ENCODE data around the gene TNXB.
"Not testable (repeated sequence)": the region's sequence is repeated elsewhere in the genome, so short reads cannot be mapped to it uniquely, and the experiment has no call there.

The TNXB gene

DNA sequence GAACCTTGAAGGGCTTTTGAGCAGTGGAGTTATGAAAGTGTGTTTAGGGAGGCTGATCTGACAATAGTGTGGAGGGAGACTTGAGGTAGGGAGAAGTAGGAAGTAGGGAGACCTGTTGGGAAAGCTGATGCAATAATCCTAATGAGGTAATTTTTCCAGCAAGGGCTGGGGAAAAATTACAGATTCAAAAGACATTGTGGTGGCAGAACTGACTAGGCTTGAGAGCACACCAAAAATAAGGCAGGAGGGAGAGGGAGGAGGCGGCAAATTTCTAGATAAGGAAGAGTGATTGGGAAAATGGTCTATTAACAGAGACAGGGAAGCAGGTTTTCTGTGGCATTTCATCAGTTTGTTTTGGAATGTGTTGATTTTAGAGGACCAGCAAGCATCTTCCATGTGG lies 37.1 kb upstream of the TNXB start:
- no peak for DNase-seq

DNA sequence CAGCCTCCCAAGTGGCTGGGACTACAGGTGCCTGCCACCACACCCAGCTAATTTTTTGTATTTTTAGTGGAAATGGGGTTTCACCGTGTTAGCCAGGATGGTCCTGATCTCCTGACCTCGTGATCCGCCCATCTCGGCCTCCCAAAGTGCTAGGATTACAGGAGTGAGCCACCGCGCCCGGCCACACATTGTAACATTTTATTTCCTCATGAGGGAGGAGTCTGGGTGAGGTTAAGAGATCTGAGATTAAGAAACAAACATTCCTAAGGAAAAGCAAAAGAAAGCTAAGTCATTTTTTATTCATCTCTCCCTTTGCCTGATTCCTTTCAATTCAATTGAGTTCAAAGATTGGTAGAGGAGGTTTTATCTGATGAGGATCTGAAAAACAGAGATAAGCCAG lies 35.1 kb upstream of the TNXB start:
- not testable (repeated sequence) for DNase-seq

DNA sequence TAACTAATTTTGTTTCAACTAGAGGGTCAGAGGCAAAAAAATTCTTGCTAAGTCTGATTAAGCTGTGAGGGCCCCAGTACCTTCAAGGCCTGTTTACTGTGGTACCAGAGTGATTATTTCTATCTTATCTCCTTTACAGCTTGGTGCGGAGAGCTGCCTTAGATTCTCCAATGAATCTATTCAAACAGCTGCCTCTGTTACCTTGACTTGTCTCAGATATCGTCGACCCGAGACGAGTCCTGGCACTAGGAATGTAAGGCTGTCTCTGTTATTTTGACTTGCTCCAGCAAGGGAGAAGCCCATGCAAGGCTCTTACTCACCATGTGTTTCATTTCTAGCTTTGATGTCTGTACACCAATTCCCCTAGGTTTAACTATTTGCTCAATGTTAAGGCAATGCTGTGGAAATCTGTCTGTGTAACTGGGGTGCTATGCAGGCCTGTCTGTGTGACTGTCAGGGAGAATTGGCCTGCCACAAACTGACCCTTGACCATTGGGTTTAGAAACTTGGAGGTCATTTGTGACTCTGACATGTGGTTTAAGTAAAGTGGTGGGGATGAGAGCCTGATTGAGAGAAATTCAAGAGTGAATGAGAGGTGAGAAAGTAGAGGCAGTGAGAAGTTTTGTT lies 31.4 kb upstream of the TNXB start:
- DNase-seq, result no peak

DNA sequence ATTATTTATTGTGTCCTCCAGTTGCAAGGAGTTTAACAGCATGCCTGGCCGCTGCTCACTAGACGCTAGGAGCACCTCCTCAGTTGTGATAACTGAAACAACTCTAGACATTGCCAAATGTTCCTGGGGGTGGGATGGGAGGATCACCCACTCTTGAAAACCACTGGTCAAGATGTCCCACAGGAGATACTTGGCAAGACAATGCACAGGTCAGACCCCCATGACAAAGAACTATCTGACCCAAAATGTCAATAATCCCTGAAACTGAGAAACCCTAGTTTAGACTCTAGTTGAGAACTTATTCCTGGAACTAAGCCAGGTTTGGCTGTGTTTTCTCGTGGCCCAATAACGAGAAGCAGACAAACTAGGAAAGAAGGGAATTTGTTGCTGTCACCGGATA lies 30.5 kb upstream of the TNXB start:
- DNase-seq, result no peak

DNA sequence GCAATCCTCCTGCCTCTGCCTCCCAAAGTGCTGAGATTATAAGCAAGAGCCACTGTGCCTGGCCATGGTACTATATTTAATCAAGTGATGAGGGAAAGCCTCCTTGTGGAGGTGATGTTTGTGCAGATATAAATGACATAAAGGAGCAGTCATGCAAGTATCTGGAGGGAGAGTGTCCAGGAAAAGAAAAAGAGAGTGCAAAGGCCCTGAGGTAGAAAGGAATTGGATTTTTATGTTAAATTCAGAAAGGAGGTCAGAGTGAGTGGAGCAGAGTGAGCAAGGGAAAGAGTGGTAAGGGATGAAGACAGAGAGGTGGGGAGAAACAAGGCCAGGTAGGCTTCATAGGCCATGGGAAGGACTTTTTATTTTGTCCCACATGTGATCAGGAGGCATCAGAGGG lies 28.3 kb upstream of the TNXB start:
- no peak for DNase-seq

DNA sequence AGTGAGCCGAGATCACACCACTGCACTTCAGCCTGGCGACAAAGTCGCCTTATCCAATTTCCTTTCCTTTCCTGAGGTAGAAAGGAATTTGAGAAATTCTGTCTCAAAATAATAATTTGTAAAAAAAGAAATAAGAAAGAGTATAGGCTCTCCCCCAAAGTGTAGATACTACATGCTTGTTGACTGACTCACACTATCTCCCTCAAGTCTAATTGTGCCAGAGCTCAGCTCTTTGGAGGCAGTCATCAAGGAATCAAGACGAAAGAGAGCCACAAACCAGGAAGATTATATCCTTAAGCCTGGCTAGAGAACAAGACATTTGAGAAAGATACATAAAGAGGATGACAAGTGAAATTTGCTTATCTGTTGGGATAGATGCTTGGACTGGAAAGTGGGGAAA lies 24.6 kb upstream of the TNXB start:
- DNase-seq, result no peak

DNA sequence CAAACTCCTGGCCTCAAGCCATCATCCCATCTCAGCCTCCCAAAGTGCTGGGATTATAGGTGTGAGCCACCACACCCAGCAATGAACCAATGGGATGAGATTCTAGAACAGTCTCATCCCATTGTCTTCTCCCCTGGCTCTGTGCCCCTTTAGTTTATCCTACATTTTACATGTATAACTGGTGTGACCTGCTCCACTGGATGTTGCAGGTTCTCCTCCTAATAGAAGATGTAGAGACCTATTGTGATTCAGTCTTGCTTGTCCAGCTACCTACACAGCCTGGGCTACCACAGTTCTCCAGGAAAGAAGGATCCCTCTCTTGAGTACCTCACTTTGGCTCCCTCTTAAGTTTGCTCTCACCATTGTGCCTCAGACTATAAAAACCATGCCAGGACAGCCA lies 23.0 kb upstream of the TNXB start:
- no peak for DNase-seq

DNA sequence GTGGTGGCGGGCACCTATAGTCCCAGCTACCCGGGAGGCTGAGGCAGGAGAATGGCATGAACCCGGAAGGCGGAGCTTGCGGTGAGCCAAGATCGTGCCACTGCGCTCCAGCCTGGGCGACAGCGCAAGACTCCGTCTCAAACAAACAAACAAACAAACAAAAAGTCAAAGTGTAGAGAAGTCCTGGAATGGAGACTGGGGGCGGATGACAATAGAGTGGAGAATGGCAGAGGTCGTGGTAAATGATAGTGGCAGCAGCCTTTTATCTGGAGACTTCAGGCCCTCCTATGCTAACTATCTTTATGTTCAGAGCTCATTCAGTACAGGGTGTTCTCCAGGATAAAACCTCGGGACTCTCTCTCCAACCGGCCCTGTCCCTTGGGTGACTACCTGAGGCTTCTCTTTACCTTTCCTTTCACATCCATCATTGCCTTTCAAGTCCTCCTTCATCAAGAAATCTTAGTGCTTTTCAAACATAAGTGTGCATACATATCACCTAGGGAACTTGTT lies 22.4 kb upstream of the TNXB start:
- no peak for DNase-seq

DNA sequence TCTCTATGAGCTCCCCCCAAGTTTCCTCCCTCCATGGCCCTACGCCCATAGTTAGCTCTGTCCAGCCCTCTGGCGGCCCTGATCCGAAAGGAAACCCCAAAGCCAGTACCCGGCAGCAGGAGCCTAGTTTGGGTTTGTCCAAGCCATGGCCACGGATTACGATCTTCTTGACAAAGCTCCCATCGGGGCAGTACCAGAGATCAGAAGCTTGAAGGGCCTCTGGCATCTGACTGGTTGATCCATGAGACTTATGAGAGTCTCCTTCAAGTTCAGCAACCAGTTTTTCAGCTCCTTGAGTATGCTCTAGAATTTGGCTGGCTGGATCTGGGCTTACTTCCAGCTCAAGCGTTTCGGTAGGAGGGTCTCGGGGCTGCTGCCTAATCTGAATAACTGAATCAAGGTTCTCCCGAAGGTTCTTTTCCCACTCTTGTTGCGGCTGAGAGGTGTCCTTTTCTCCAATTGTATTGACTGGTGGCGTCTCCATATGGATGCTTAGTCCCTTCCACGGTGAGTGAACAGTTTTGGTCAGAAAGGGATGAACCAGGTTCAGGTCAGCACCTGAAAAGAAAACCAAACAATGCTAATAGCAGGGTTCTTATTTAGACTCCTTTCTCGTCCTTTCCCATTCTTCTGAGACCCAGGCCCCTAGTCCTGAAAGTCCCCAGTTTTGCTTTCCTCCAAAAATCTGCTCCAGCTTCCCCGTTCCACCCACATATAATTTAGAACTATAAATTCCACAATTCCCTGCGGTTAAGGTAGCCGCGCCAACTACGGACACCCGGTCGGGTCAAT lies 20.4 kb upstream of the TNXB start:
- peak in 5 of 56 donors; percentile 71 to 93 (median 80) for DNase-seq

DNA sequence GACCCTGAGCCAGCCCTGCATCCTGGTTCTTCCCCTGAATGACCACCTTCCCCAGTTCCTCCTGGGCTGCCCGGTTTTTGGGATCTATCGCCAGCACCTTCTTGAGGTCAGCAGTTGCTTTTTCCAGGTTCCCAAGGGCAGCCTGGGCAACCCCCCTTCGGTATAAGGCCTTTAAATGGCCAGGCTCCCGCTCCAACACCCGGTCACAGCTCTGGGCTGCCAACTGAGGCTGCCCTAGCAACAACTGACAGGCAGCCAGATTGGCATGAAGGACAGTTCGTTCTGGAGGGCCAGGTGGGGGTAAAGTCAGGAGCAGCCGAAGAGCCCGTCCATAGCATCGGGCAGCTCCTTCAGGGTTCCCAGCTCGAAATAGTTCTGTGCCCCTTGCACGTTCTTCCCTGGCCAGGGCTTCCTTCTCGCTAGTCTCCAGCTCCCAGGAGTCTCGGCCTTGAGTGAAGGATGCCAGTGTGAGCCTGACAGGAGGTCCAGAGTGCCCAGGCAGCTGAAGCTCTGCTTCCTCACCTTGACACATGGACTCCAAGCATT lies 19.7 kb upstream of the TNXB start:
- DNase-seq, result no peak

DNA sequence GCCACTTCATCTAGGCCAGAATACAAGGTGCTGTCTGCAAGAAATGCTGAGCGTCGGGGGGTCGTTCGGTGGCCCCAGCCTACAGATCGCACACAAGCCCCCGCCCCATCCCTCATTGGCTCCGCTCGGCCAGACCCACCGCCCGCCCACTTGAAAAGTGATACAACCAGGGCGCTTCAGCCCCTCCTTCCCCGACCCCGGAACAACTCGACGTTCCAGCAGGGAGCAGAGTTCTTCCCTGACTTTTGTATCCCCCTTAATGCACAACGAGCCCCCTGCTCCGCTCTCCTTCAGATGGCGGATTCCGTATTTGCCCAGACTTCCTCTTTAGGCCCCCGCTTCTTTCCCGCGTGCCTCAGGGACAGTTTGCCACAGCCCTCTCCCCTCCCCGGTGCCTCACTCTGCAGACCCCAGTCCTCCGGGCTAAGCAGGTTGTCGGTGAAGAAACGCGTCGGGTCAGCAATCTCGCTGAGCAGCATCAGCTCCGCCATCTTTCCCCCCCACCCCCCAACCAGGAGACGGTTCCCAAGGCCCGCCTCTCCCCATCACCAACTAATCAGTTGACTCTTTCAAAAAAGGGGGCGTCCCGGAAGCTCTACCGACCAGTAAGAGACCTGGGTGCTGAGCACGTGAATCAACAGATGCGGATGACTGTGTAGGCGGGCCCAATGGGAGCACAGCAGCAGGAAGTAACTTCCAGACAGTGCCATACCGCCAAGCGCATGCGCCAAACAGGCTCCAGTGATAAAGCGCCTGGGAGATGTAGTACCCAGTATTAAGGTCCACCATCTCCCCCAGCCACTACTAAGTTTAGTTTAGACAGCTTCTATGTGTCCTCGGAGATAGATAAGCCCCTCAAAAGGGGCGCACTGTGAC lies 18.8 kb upstream of the TNXB start, which contains the start of gene ATF6B:
Gene ATF6B (minus strand): TSS at position 530 of the 876 bp plus-strand sequence. CDS start 39 bp downstream, at position 491.
- peak; percentile 57 to 100 (median 98) for DNase-seq

DNA sequence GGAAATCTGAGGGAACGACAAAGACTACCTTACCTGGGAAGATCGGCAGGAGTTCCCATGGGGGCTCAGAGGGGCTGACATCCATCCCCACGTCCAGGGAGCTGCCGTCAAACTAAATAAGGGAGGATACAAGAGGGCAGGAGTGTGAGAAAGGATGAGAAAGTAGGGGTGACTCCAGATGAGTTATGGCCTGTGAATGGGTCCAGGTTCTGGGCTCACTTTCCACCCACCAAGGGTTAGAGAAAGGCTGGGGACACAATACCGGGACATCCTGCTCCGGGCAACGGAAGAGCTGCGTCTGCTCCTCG lies 18.2 kb upstream of the TNXB start:
- DNase-seq, result no peak

DNA sequence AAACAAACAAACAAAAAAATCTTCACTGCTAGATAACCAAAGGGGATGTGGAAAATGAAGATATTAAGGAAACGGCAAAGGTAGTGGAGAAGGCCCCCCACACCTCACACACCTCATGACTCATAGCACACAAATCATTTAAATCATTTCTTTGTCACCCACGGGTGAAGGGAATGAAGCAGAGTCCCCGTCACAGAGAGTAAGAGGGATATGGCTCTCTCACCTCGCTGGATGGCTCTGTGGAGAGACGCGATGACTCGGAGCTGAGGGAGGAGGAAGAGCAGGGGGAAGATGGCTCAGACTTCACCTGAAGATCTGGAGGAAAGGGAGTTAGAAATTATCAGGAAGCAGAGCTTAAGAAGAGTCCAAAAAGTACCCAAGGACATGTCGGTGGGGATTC lies 17.7 kb upstream of the TNXB start:
- DNase-seq, result no peak

DNA sequence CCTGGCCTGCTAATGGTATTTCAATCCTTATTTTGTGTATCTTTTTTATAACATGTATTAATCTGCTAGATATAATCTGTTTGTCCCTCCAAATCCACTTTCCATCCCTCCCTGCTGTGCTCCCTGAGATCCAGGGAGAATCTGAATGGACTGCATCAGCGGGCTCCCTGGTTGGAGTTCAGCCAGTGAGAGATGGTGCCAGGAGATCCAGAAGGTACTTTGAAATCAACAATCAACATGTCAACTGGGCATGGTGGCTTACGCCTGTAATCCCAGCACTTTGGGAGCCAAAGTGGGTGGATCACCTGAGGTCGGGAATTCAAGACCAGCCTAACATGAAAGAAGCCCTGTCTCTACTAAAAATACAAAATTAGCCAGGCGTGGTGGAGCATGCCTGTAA lies 14.5 kb upstream of the TNXB start:
- DNase-seq, result no peak

DNA sequence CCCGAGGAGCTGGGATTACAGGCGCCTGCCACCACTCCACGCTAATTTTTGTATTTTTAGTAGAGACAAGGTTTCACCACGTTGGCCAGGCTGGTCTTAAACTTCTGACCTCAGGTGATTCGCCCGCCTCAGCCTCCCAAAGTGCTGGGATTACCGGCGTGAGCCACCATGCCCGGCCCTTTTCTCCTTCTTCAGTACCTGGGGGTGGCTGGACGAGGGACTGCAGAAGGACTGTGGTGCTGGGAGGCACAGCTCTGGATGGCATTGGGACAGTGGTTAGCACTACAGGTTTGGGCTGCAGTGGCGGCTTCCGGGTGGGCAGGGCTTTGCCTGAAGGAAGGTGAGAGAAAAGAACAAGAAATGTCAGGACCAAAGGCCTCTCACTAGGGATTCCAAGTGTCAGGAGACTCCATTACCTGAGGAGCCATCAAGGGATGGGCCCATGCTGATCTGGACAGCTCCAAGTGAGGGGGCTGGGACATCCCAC lies 11.5 kb upstream of the TNXB start:
- no peak for DNase-seq

DNA sequence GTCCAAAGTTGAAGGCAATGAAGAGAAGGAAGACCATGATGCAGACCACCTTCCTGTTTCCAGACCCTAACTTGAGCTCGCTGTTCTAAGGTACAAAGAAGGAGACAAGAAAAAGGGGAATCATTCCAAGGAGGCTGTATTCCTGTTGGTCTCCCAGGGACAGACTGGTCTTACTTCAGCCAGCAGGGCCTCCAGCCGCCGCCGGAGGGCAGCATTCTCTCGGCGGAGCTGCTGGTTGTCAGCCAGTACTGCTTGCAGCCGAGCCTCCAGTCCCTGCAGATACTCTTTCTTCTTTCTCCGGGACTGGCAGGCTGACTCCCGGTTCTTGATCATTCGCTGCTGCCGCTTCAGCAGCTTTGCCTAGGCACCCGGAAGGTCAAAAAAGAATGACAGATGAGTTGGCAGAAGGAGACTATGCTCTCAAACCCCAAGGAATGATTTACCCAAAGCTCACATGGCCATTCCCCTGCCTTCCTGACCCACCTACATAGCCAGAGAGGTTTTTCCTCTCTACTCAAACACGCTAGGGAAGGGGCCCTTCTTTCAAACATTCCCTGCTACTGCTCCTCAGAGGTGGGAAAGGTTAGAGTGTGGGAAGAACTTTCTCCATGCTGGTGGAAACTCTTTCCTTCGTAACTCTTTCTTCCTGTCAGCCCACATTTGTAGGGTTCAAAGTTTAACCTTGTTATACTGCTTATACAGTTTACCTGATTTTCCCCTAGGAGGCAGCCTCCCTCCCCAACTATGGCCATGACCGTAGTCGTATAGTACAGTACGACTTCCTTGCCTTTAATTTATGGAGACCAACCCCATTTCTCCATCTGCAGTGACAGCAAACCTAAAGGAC lies 9.9 kb upstream of the TNXB start:
- DNase-seq, result peak in 55 of 56 donors; percentile 13 to 93 (median 76)

DNA sequence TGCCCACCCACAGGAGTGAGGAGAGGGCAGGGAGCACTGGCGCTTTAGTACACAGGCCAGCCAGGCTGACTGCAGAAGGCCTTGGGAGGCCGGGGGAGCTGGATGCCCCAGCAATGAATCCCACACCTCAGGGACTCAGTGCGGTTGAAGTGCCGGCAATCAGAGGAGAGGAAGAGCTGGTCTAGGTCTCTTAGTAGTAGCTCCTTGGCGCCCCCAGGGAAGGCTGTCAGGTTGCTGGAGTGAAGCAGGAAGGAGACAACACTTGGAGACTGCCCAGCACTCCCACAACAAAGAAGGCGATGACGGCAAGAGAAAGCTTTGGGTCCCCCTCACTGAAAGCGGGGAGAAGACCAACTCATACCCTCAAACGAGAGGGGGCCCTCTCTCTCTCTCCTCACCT lies 8.3 kb upstream of the TNXB start:
- no peak for DNase-seq

DNA sequence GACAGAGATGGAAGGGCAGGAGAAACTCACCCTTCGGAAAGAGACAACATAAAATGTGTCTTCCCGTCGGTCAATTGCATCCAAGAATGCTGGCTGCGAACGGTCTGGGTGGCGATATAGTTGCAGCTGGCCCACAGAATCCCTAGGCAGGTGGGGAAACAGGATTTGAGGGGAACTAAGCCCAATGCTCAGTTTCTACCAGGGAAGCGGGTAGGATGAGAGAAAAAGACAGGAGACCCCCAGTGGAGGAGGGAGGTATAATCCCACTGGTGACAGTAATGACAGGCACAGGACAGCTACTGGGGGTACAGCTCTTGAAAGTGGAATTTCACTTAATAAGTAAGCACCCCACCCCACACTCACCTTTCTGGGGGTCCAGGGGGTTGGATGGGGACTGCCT lies 7.5 kb upstream of the TNXB start:
- no peak for DNase-seq

DNA sequence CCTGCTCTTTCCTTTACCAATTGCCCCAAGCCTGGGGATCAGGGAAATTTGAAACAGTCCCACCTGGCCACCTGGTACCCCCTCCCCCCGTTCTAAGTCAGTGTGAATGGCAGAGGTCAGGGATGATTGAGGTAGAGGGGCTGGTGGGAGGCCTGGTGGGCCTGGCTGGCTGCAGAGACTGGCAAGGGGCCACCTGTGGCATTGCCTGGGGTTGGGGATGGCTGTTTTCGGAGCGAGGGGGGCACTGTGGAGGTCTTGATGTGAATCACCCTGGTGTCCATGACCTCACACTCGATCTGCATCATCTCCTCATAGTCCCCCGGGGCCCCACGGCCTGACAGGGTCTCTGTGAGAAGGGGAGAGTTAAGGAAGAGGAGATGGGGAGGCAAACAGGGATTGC lies 6.5 kb upstream of the TNXB start:
- DNase-seq, result no peak

DNA sequence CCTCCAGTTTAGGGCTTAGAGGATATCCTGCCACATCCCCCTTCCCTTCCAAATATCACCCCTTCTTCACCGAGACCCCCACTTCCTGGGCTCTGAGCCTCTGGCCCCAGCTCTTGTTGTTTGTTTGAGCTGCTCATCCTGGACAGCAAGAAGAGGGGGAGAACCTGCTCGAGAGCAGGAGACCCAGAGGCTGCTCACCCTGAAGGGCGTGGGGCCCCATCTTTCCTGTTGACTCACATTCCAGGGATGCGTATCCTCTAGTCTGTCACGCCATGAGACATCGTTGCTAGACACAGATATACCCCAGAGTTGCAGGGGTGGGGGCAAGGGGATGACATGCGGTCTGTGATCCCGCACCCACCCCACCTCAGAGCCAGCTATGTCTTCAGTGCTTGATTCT lies 5.7 kb upstream of the TNXB start:
- DNase-seq, result no peak
